Measurements from ENCODE around the gene TTLL9.
"Not testable (repeated sequence)": the region's sequence is repeated elsewhere in the genome, so short reads cannot be mapped to it uniquely, and the experiment has no call there.

DNA sequence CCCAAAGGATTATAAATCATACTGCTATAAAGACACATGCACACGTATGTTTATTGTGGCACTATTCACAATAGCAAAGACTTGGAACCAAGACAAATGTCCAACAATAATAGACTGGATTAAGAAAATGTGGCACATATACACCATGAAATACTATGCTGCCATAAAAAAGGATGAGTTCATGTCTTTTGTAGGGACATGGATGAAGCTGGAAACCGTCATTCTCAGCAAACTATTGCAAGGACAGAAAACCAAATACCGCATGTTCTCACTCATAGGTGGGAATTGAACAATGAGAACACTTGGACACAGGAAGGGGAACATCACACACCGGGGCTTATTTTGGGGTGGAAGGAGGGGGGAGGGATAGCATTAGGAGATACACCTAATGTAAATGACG is 51.0 kb downstream of the TTLL9 start:
- TF ChIP-seq EP300, POLR2A (IDR thresholded peaks at IDR 0.05): not testable (repeated sequence)
- TF ChIP-seq, protein P1, sequence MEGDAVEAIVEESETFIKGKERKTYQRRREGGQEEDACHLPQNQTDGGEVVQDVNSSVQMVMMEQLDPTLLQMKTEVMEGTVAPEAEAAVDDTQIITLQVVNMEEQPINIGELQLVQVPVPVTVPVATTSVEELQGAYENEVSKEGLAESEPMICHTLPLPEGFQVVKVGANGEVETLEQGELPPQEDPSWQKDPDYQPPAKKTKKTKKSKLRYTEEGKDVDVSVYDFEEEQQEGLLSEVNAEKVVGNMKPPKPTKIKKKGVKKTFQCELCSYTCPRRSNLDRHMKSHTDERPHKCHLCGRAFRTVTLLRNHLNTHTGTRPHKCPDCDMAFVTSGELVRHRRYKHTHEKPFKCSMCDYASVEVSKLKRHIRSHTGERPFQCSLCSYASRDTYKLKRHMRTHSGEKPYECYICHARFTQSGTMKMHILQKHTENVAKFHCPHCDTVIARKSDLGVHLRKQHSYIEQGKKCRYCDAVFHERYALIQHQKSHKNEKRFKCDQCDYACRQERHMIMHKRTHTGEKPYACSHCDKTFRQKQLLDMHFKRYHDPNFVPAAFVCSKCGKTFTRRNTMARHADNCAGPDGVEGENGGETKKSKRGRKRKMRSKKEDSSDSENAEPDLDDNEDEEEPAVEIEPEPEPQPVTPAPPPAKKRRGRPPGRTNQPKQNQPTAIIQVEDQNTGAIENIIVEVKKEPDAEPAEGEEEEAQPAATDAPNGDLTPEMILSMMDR (IDR thresholded peaks at IDR 0.05), result not testable (repeated sequence)
